ENCODE results near the gene RYR2.
"Not testable (repeated sequence)": the region's sequence is repeated elsewhere in the genome, so short reads cannot be mapped to it uniquely, and the experiment has no call there.

The RYR2 gene

GRCh38 chr1:237145379-237146135, 103.6 kb downstream of the RYR2 start:
- no peak for DNase-seq (ENCODE audit: low read depth)

- no peak for DNase-seq (ENCODE audit: low read depth)
These were observed 104.3 kb downstream of the RYR2 start for GRCh38 chr1:237146241-237146640.

- no peak for DNase-seq (ENCODE audit: low read depth)
These were observed 107.9 kb downstream of the RYR2 start for GRCh38 chr1:237149857-237150256.

GRCh38 chr1:237151979-237152378, 110.0 kb downstream of the RYR2 start:
- DNase-seq (ENCODE audit: low read depth), result not testable (repeated sequence)

GRCh38 chr1:237152506-237153335, 110.7 kb downstream of the RYR2 start:
- no peak for DNase-seq (ENCODE audit: low read depth)

GRCh38 chr1:237154157-237154556, 112.2 kb downstream of the RYR2 start:
- DNase-seq (ENCODE audit: low read depth), result no peak

- DNase-seq (ENCODE audit: low read depth), result no peak
These were observed 122.7 kb downstream of the RYR2 start for GRCh38 chr1:237164406-237165352.

- DNase-seq (ENCODE audit: low read depth), result no peak
These were observed 124.1 kb downstream of the RYR2 start for GRCh38 chr1:237166086-237166485.

GRCh38 chr1:237166593-237167101, 124.7 kb downstream of the RYR2 start:
- DNase-seq (ENCODE audit: low read depth), result no peak

- DNase-seq (ENCODE audit: low read depth), result no peak
These were observed 128.2 kb downstream of the RYR2 start for GRCh38 chr1:237170149-237170548.

GRCh38 chr1:237171454-237172117, 129.6 kb downstream of the RYR2 start:
- no peak for DNase-seq (ENCODE audit: low read depth)

- no peak for DNase-seq (ENCODE audit: low read depth)
These were observed 130.1 kb downstream of the RYR2 start for GRCh38 chr1:237172118-237172485.

- DNase-seq (ENCODE audit: low read depth), result no peak
These were observed 137.5 kb downstream of the RYR2 start for GRCh38 chr1:237179503-237179902.

GRCh38 chr1:237180256-237180655, 138.3 kb downstream of the RYR2 start:
- DNase-seq (ENCODE audit: low read depth), result no peak

GRCh38 chr1:237181743-237182317, 139.8 kb downstream of the RYR2 start:
- no peak for DNase-seq (ENCODE audit: low read depth)

GRCh38 chr1:237183963-237184540, 142.1 kb downstream of the RYR2 start:
- no peak for DNase-seq (ENCODE audit: low read depth)

GRCh38 chr1:237186675-237187074, 144.7 kb downstream of the RYR2 start:
- no peak for DNase-seq (ENCODE audit: low read depth)

GRCh38 chr1:237187842-237188241, 145.9 kb downstream of the RYR2 start:
- DNase-seq (ENCODE audit: low read depth), result no peak

GRCh38 chr1:237191403-237191802, 149.4 kb downstream of the RYR2 start:
- DNase-seq (ENCODE audit: low read depth), result no peak
